ENCODE data around the gene METTL13.

The METTL13 gene

GRCh38 chr1:171834821-171835220, 53.4 kb downstream of the METTL13 start:
- ATAC-seq (ENCODE audit: low read depth) (no peak), DNase-seq (ENCODE audit: low spot score) (no peak)
- Histone ChIP-seq H3K4me1 (ENCODE audit: insufficient read depth, poor library complexity, severe bottlenecking) (no peaks in the 10 kb centered on the region), H3K27ac (ENCODE audit: poor library complexity, severe bottlenecking) (no peak overlapping the region), H3K36me3 (ENCODE audit: low read depth) (no peaks in the 10 kb centered on the region), H3K27me3 (ENCODE audit: insufficient read depth, poor library complexity, severe bottlenecking) (no peaks in the 10 kb centered on the region), H3K9me3 (ENCODE audit: severe bottlenecking) (no peaks in the 10 kb centered on the region), H3K4me3 (ENCODE audit: severe bottlenecking) (no peak overlapping the region)
- TF ChIP-seq CTCF (IDR thresholded peaks at IDR 0.05; ENCODE audit: poor library complexity, severe bottlenecking): no peak

- TF ChIP-seq CTCF (IDR thresholded peaks at IDR 0.05; ENCODE audit: poor library complexity, severe bottlenecking): no peak
- DNase-seq (ENCODE audit: low spot score): no peak
- Histone ChIP-seq H3K9me3 (ENCODE audit: severe bottlenecking) (no peaks in the 10 kb centered on the region), H3K4me1 (ENCODE audit: insufficient read depth, poor library complexity, severe bottlenecking) (no peaks in the 10 kb centered on the region), H3K27ac (ENCODE audit: poor library complexity, severe bottlenecking) (no peak overlapping the region), H3K4me3 (ENCODE audit: severe bottlenecking) (no peak overlapping the region), H3K36me3 (ENCODE audit: low read depth) (no peaks in the 10 kb centered on the region), H3K27me3 (ENCODE audit: insufficient read depth, poor library complexity, severe bottlenecking) (no peaks in the 10 kb centered on the region)
- ATAC-seq (ENCODE audit: low read depth): no peak
Observed at GRCh38 chr1:171835891-171836290, 54.4 kb downstream of the METTL13 start.

GRCh38 chr1:171841050-171841910, 59.8 kb downstream of the METTL13 start, which contains the start of gene DNM3:
TSS of gene DNM3 (plus strand) at chr1:171841498. CDS start at chr1:171841657, 159 bp downstream.
- ATAC-seq (ENCODE audit: low read depth) (peak; percentile 81), DNase-seq (ENCODE audit: low spot score) (peak; percentile 66)
- Histone ChIP-seq H3K9me3 (ENCODE audit: severe bottlenecking) (no peaks in the 10 kb centered on the region), H3K36me3 (ENCODE audit: low read depth) (no peaks in the 10 kb centered on the region), H3K4me1 (ENCODE audit: insufficient read depth, poor library complexity, severe bottlenecking) (no peaks in the 10 kb centered on the region), H3K27ac (ENCODE audit: poor library complexity, severe bottlenecking) (no peak within 1 kb of the TSS), H3K4me3 (ENCODE audit: severe bottlenecking) (peak within 1 kb of the TSS; percentile 55), H3K27me3 (ENCODE audit: insufficient read depth, poor library complexity, severe bottlenecking) (peaks cover 5% of the 10 kb centered on the region)
- TF ChIP-seq CTCF (IDR thresholded peaks at IDR 0.05; ENCODE audit: poor library complexity, severe bottlenecking): no peak

GRCh38 chr1:171841931-171842761, 60.7 kb downstream of the METTL13 start:
- DNase-seq (ENCODE audit: low spot score): no peak
- TF ChIP-seq CTCF (IDR thresholded peaks at IDR 0.05; ENCODE audit: poor library complexity, severe bottlenecking): no peak
- Histone ChIP-seq H3K4me1 (ENCODE audit: insufficient read depth, poor library complexity, severe bottlenecking) (no peaks in the 10 kb centered on the region), H3K36me3 (ENCODE audit: low read depth) (no peaks in the 10 kb centered on the region), H3K4me3 (ENCODE audit: severe bottlenecking) (peak overlapping the region; percentile 55), H3K27ac (ENCODE audit: poor library complexity, severe bottlenecking) (no peak overlapping the region), H3K27me3 (ENCODE audit: insufficient read depth, poor library complexity, severe bottlenecking) (peaks cover 5% of the 10 kb centered on the region), H3K9me3 (ENCODE audit: severe bottlenecking) (no peaks in the 10 kb centered on the region)
- peak; percentile 11; the same call in 1 of the 3 replicates for ATAC-seq (ENCODE audit: low read depth)

Measured in RWPE2 (cell line).